ENCODE results near the gene PDHA2. TPM values are rescaled to one million over a fixed set of nuclear protein-coding genes. Genes with fewer than 3 reads are reported as not detected.
"Not testable (repeated sequence)": the region's sequence is repeated elsewhere in the genome, so short reads cannot be mapped to it uniquely, and the experiment has no call there.

Gene PDHA2
- total RNA-seq, 1 donor from 2014 or later = not detected

- H3K36me3 Mint-ChIP-seq = no peaks in the 10 kb centered on the region
- H3K27ac Mint-ChIP-seq = no peak overlapping the region
- no peaks in the 10 kb centered on the region for H3K27me3 Mint-ChIP-seq
- H3K4me1 Mint-ChIP-seq (ENCODE audit: unreplicated experiment) = peaks cover 11% of the 10 kb centered on the region
- no peak for TF ChIP-seq CTCF (conservative IDR thresholded peaks at IDR 0.05)
- H3K9me3 Mint-ChIP-seq = no peaks in the 10 kb centered on the region
- no peak overlapping the region for H3K4me3 Mint-ChIP-seq
- DNase-seq (ENCODE audit: extremely low spot score, unreplicated experiment) = no peak
Measured at GRCh38 chr4:95850161-95850560, 10.3 kb downstream of the PDHA2 start.

- no peaks in the 10 kb centered on the region for H3K9me3 Mint-ChIP-seq
- H3K27me3 Mint-ChIP-seq = no peaks in the 10 kb centered on the region
- H3K4me1 Mint-ChIP-seq (ENCODE audit: unreplicated experiment) = no peaks in the 10 kb centered on the region
- H3K4me3 Mint-ChIP-seq = no peak overlapping the region
- no peaks in the 10 kb centered on the region for H3K36me3 Mint-ChIP-seq
- no peak for TF ChIP-seq CTCF (conservative IDR thresholded peaks at IDR 0.05)
- no peak for DNase-seq (ENCODE audit: extremely low spot score, unreplicated experiment)
- H3K27ac Mint-ChIP-seq = no peak overlapping the region
Measured at GRCh38 chr4:95857761-95858160, 17.9 kb downstream of the PDHA2 start.

- H3K36me3 Mint-ChIP-seq = no peaks in the 10 kb centered on the region
- H3K4me3 Mint-ChIP-seq = no peak overlapping the region
- H3K27ac Mint-ChIP-seq = no peak overlapping the region
- no peaks in the 10 kb centered on the region for H3K4me1 Mint-ChIP-seq (ENCODE audit: unreplicated experiment)
- no peak for DNase-seq (ENCODE audit: extremely low spot score, unreplicated experiment)
- peaks cover 4% of the 10 kb centered on the region for H3K9me3 Mint-ChIP-seq
- H3K27me3 Mint-ChIP-seq = no peaks in the 10 kb centered on the region
- TF ChIP-seq CTCF (conservative IDR thresholded peaks at IDR 0.05) = no peak
Measured at GRCh38 chr4:95867919-95868318, 28.0 kb downstream of the PDHA2 start.

GRCh38 chr4:95869414-95869813 is 29.5 kb downstream of the PDHA2 start:
- not testable (repeated sequence) for H3K27ac Mint-ChIP-seq; H3K9me3 Mint-ChIP-seq; DNase-seq (ENCODE audit: extremely low spot score, unreplicated experiment); H3K4me3 Mint-ChIP-seq; H3K36me3 Mint-ChIP-seq; H3K27me3 Mint-ChIP-seq; H3K4me1 Mint-ChIP-seq (ENCODE audit: unreplicated experiment)

- Mint-ChIP-seq H3K9me3 (peaks cover 4% of the 10 kb centered on the region), H3K36me3 (no peaks in the 10 kb centered on the region), H3K27me3 (no peaks in the 10 kb centered on the region), H3K4me1 (ENCODE audit: unreplicated experiment) (no peaks in the 10 kb centered on the region), H3K27ac (no peak overlapping the region), H3K4me3 (no peak overlapping the region)
- DNase-seq (ENCODE audit: extremely low spot score, unreplicated experiment) = no peak
- TF ChIP-seq CTCF (conservative IDR thresholded peaks at IDR 0.05) = no peak
Measured at GRCh38 chr4:95869961-95870500, 30.1 kb downstream of the PDHA2 start.

GRCh38 chr4:95877636-95878035 is 37.7 kb downstream of the PDHA2 start:
- Mint-ChIP-seq H3K36me3 (no peaks in the 10 kb centered on the region), H3K9me3 (no peaks in the 10 kb centered on the region), H3K4me1 (ENCODE audit: unreplicated experiment) (no peaks in the 10 kb centered on the region), H3K27me3 (no peaks in the 10 kb centered on the region), H3K4me3 (no peak overlapping the region), H3K27ac (no peak overlapping the region)
- DNase-seq (ENCODE audit: extremely low spot score, unreplicated experiment) = no peak
- no peak for TF ChIP-seq CTCF (conservative IDR thresholded peaks at IDR 0.05)

Data from type B pancreatic cell (in vitro differentiated cells).